H1 (cell line): ENCODE results near the gene AK5.

ENCODE experiments used
- CHD2 ChIP-seq: IDR thresholded peaks from 2 replicates; pipeline ENCODE4 v1.6.1; 2012; ENCODE audit warnings: low read length, improper control_type of control experiment
- GABPA ChIP-seq: IDR thresholded peaks from 2 replicates; pipeline ENCODE4 v1.6.1; 2011; ENCODE audit warnings: mild to moderate bottlenecking, low read length, moderate library complexity, borderline replicate concordance; ENCODE audit not compliant: insufficient read depth
- JUND ChIP-seq: IDR thresholded peaks from 2 replicates; pipeline ENCODE4 v1.6.1; 2011; ENCODE audit warnings: mild to moderate bottlenecking, improper control_type of control experiment, low read length
- POLR2AphosphoS5 ChIP-seq: IDR thresholded peaks from 2 replicates; pipeline ENCODE4 v1.6.1; 2011; ENCODE audit warnings: low read depth, low read length
- SUZ12 ChIP-seq: fragments of 200-600 bp; sonication (generic); IDR thresholded peaks from 2 replicates; pipeline ENCODE4 v1.6.1; 2012; ENCODE audit warnings: mild to moderate bottlenecking, inconsistent platforms, low read length, moderate library complexity, mixed read lengths
- TAF7 ChIP-seq: optimal IDR thresholded peaks from 2 replicates; pipeline ENCODE3; 2011; ENCODE audit warnings: low read depth, mild to moderate bottlenecking, inconsistent platforms, low read length, moderate library complexity, borderline replicate concordance
- TF ChIP-seq, protein P1 (sequence below), 3 experiments: IDR thresholded peaks; 1 replicate in 2 of 3; 2 replicates in 1 of 3; pipeline versions ENCODE4 v1.5.1 to v1.6.1; 2011; ENCODE audit warnings: low read length in 3 of 3, mild to moderate bottlenecking in 3 of 3, inconsistent platforms in 2 of 3, low read depth in 1 of 3, moderate library complexity in 1 of 3; ENCODE audit not compliant: insufficient read depth in 1 of 3; ENCODE audit errors: control extremely low read depth in 1 of 3

DNA sequence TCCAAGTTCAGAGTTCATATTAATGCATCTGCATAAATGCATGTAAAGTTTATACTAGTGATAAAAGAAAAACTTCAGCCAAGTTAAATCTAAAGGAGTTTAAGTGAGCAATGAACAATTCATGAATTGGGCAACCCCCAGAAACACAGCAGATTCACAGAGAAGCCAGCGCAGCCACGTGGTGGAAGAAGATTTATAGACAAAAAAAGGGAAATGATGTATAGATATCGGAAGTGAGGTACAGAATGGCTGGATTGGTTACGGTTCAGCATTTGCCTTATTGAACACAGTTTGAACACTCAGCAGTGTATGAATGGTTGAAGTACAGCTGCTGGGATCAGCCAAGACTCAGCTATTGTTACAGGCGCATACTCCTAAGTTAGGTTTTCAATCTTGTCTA is 5.7 kb downstream of the AK5 start:
- TF ChIP-seq SUZ12 (no peak), GABPA (no peak), CHD2 (no peak), TAF7 (no peak), JUND (no peak), POLR2AphosphoS5 (no peak)
- TF ChIP-seq, protein P1, sequence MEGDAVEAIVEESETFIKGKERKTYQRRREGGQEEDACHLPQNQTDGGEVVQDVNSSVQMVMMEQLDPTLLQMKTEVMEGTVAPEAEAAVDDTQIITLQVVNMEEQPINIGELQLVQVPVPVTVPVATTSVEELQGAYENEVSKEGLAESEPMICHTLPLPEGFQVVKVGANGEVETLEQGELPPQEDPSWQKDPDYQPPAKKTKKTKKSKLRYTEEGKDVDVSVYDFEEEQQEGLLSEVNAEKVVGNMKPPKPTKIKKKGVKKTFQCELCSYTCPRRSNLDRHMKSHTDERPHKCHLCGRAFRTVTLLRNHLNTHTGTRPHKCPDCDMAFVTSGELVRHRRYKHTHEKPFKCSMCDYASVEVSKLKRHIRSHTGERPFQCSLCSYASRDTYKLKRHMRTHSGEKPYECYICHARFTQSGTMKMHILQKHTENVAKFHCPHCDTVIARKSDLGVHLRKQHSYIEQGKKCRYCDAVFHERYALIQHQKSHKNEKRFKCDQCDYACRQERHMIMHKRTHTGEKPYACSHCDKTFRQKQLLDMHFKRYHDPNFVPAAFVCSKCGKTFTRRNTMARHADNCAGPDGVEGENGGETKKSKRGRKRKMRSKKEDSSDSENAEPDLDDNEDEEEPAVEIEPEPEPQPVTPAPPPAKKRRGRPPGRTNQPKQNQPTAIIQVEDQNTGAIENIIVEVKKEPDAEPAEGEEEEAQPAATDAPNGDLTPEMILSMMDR (IDR thresholded peaks at IDR 0.05; ENCODE audit: control extremely low read depth in 1 of 3, insufficient read depth in 1 of 3, low read depth in 1 of 3, low read length in 3 of 3), result no peak
